H1 (cell line): Measurements from ENCODE around the gene ADCY1. TPM values are rescaled to one million over a fixed set of nuclear protein-coding genes. Genes with fewer than 3 reads are reported as not detected.

ENCODE experiments used
- CTCF ChIA-PET: fragments of 300-600 bp; sonication (Branson Sonifier 250); formaldehyde crosslinking; loops from one replicate; lab custom pipeline; 2021; ENCODE audit not compliant: partially characterized antibody; lab: Charles Lee
- POLR2A ChIA-PET: fragments of 300-600 bp; sonication (Branson Sonifier 250); formaldehyde crosslinking; loops from one replicate; lab custom pipeline; 2021; ENCODE audit warnings: inconsistent platforms; ENCODE audit not compliant: partially characterized antibody; lab: Charles Lee
- DNase-seq, 2 experiments: peaks; one replicate each; pipeline versions ENCODE4 v3.0.0 to v3.0.0-alpha.2; 2010 to 2022; ENCODE audit warnings: low spot score in 2 of 2, low read depth in 1 of 2, mixed read lengths in 1 of 2
- FAIRE-seq: peaks from 2 replicates; lab custom pipeline; 2011; peaks lifted over from hg19 to GRCh38; lab: Jason Lieb, UNC
- H2AFZ ChIP-seq: 2 replicates; pipeline ENCODE4 v1.8.1; 2012; ENCODE audit warnings: low read length, inconsistent platforms
- H2AK5ac ChIP-seq: 2 replicates; pipeline ENCODE4 v1.6.1; 2013; ENCODE audit warnings: low read depth, low read length
- H2BK120ac ChIP-seq: replicated peaks from 2 replicates; pipeline ENCODE3; 2013; ENCODE audit warnings: low read depth, low read length, inconsistent platforms
- H2BK12ac ChIP-seq: 2 replicates; pipeline ENCODE4 v1.6.1; 2013; ENCODE audit warnings: low read depth, low read length
- H2BK15ac ChIP-seq: 2 replicates; pipeline ENCODE4 v1.6.1; 2013; ENCODE audit warnings: low read length
- H2BK20ac ChIP-seq: 2 replicates; pipeline ENCODE4 v1.6.1; 2013; ENCODE audit warnings: low read length
- H2BK5ac ChIP-seq: 2 replicates; pipeline ENCODE4 v1.6.1; 2013; ENCODE audit warnings: low read depth, low read length
- H3K14ac ChIP-seq: 2 replicates; pipeline ENCODE4 v1.6.1; 2013; ENCODE audit warnings: inconsistent platforms; ENCODE audit not compliant: insufficient read length
- H3K18ac ChIP-seq: 2 replicates; pipeline ENCODE4 v1.6.1; 2013; ENCODE audit warnings: low read length; ENCODE audit errors: extremely low read depth
- H3K23ac ChIP-seq: 2 replicates; pipeline ENCODE4 v1.6.1; 2013; ENCODE audit warnings: inconsistent platforms; ENCODE audit not compliant: insufficient read length
- H3K23me2 ChIP-seq: 2 replicates; pipeline ENCODE4 v1.6.1; 2013; ENCODE audit warnings: low read depth, low read length
- H3K27ac ChIP-seq: 2 replicates; pipeline ENCODE4 v1.6.1; 2011; ENCODE audit warnings: low read depth, low read length, inconsistent platforms
- H3K27me3 ChIP-seq, 4 experiments: replicated peaks in 1 of 4; 1 replicate in 1 of 4; 2 replicates in 3 of 4; pipeline versions ENCODE4 v1.6.1 to v1.8.1; 2011 to 2013; ENCODE audit warnings: low read length in 3 of 4, mild to moderate bottlenecking in 3 of 4, inconsistent platforms in 2 of 4, mixed read lengths in 2 of 4, moderate library complexity in 1 of 4; ENCODE audit not compliant: control insufficient read depth in 3 of 4, insufficient read depth in 3 of 4; ENCODE audit errors: extremely low read depth in 1 of 4
- H3K36me3 ChIP-seq, 4 experiments: 2 replicates each; pipeline versions ENCODE4 v1.6.1 to v1.8.1; 2011 to 2013; ENCODE audit warnings: mild to moderate bottlenecking in 4 of 4, low read length in 3 of 4, moderate library complexity in 2 of 4, control low read depth in 1 of 4, inconsistent platforms in 1 of 4; ENCODE audit not compliant: insufficient read depth in 4 of 4, control insufficient read depth in 2 of 4
- H3K4ac ChIP-seq: replicated peaks from 2 replicates; pipeline ENCODE3; 2013; ENCODE audit warnings: low read length, low read depth, mixed read lengths, inconsistent platforms; ENCODE audit not compliant: insufficient read length
- H3K4me1 ChIP-seq, 4 experiments: replicated peaks in 1 of 4; 1 replicate in 1 of 4; 2 replicates in 3 of 4; pipeline versions ENCODE4 v1.6.1 to v1.8.1; 2011 to 2013; ENCODE audit warnings: low read length in 3 of 4, inconsistent platforms in 2 of 4, mixed read lengths in 1 of 4; ENCODE audit not compliant: insufficient read depth in 4 of 4, control insufficient read depth in 3 of 4
- H3K4me2 ChIP-seq, 2 experiments: 2 replicates each; pipeline versions ENCODE4 v1.6.1 to v1.8.1; 2011 to 2013; ENCODE audit warnings: low read depth in 2 of 2, low read length in 2 of 2, control low read depth in 1 of 2, inconsistent platforms in 1 of 2, mild to moderate bottlenecking in 1 of 2; ENCODE audit not compliant: insufficient read depth in 1 of 2
- H3K4me3 ChIP-seq, 4 experiments: fragments of 200-600, 300-600 bp in 1 of 4; sonication (generic), shearing (Covaris generic), sonication (Bioruptor Twin) in 1 of 4; 2 replicates each; pipeline versions ENCODE4 v1.5.1 to v1.8.1; 2011 to 2016; ENCODE audit warnings: low read length in 4 of 4, low read depth in 3 of 4, control low read depth in 2 of 4, inconsistent platforms in 2 of 4, mild to moderate bottlenecking in 2 of 4, mixed read lengths in 1 of 4, moderate library complexity in 1 of 4; ENCODE audit not compliant: insufficient read depth in 2 of 4; ENCODE audit errors: extremely low read depth in 1 of 4
- H3K56ac ChIP-seq: replicated peaks from 2 replicates; pipeline ENCODE3; 2013; ENCODE audit warnings: low read depth, mild to moderate bottlenecking, mixed read lengths, low read length, inconsistent platforms; ENCODE audit not compliant: insufficient read length
- H3K79me1 ChIP-seq: 2 replicates; pipeline ENCODE4 v1.6.1; 2013; ENCODE audit warnings: low read depth, low read length, control low read depth
- H3K79me2 ChIP-seq, 2 experiments: 2 replicates each; pipeline versions ENCODE4 v1.6.1 to v1.8.1; 2012 to 2013; ENCODE audit warnings: low read length in 2 of 2, mild to moderate bottlenecking in 2 of 2, inconsistent platforms in 1 of 2; ENCODE audit not compliant: insufficient read depth in 2 of 2, control insufficient read depth in 1 of 2
- H3K9ac ChIP-seq, 4 experiments: replicated peaks in 1 of 4; 1 replicate in 1 of 4; 2 replicates in 3 of 4; pipeline versions ENCODE4 v1.6.1 to v1.8.1; 2011 to 2013; ENCODE audit warnings: low read depth in 3 of 4, low read length in 3 of 4, control low read depth in 2 of 4, mild to moderate bottlenecking in 2 of 4, moderate library complexity in 2 of 4, inconsistent platforms in 1 of 4; ENCODE audit errors: extremely low read depth in 1 of 4
- H3K9me3 ChIP-seq, 2 experiments: 2 replicates each; pipeline versions ENCODE4 v1.6.1 to v1.8.1; 2012 to 2013; ENCODE audit warnings: mild to moderate bottlenecking in 2 of 2, moderate library complexity in 2 of 2, control low read depth in 1 of 2, inconsistent platforms in 1 of 2, low read depth in 1 of 2, low read length in 1 of 2, mixed read lengths in 1 of 2; ENCODE audit not compliant: insufficient read depth in 2 of 2
- H4K20me1 ChIP-seq, 2 experiments: replicated peaks in 1 of 2; 2 replicates each; pipeline versions ENCODE3 to v1.8.1; 2011 to 2013; ENCODE audit warnings: inconsistent platforms in 2 of 2, low read length in 2 of 2, mild to moderate bottlenecking in 1 of 2; ENCODE audit not compliant: insufficient read depth in 2 of 2, control insufficient read depth in 1 of 2
- H4K5ac ChIP-seq: 2 replicates; pipeline ENCODE4 v1.6.1; 2013; ENCODE audit warnings: low read length, low read depth, mixed read lengths, inconsistent platforms; ENCODE audit not compliant: insufficient read length
- H4K8ac ChIP-seq: 2 replicates; pipeline ENCODE4 v1.8.0; 2013; ENCODE audit warnings: mild to moderate bottlenecking, moderate library complexity, low read length, inconsistent platforms; ENCODE audit not compliant: insufficient read depth; ENCODE audit errors: extremely low read depth
- H4K91ac ChIP-seq: replicated peaks from 2 replicates; pipeline ENCODE3; 2013; ENCODE audit warnings: low read length, mixed read lengths, inconsistent platforms; ENCODE audit not compliant: insufficient read length
- HDAC6 ChIP-seq: IDR thresholded peaks from one replicate; pipeline ENCODE4 v1.7.1; 2012; ENCODE audit warnings: low read depth, mild to moderate bottlenecking, inconsistent platforms, low read length, moderate library complexity
- KDM4A ChIP-seq: IDR thresholded peaks from one replicate; pipeline ENCODE4 v1.7.1; 2012; ENCODE audit warnings: low read depth, mild to moderate bottlenecking, moderate library complexity, low read length, inconsistent platforms; ENCODE audit not compliant: severe bottlenecking
- MAFK ChIP-seq: IDR thresholded peaks from 2 replicates; pipeline ENCODE4 v1.6.1; 2012; ENCODE audit warnings: low read depth, mild to moderate bottlenecking, improper control_type of control experiment, low read length
- NRF1 ChIP-seq: IDR thresholded peaks from 2 replicates; pipeline ENCODE4 v1.6.1; 2011; ENCODE audit warnings: mild to moderate bottlenecking, low read depth, low read length, improper control_type of control experiment
- RNF2 ChIP-seq: fragments of 200-900, 300-1000 bp; sonication (generic); IDR thresholded peaks from 2 replicates; pipeline ENCODE4 v1.7.1; 2016; ENCODE audit warnings: borderline replicate concordance, low read depth, mild to moderate bottlenecking, antibody characterized with exemption, low read length; ENCODE audit not compliant: poor library complexity, severe bottlenecking; ENCODE audit errors: missing control alignments
- WGBS, 2 experiments: shearing (Covaris generic) in 1 of 2; methylation state at CpG; one replicate each; pipeline versions ENCODE4 v1.1.6 to v1.1.7; 2013 to 2015; ENCODE audit warnings: low lambda C conversion rate in 2 of 2, mixed read lengths in 2 of 2, inconsistent platforms in 1 of 2, low coverage in 1 of 2, missing lambda C conversion rate in 1 of 2; ENCODE audit not compliant: insufficient replicate concordance in 2 of 2, insufficient coverage in 1 of 2, insufficient read length in 1 of 2; ENCODE audit errors: extremely low coverage in 1 of 2, missing lambda C conversion rate in 1 of 2; 5-methylcytosine and 5-hydroxymethylcytosine counted together
- polyA plus RNA-seq, 7 experiments: library from polyadenylated mRNA; depleted of rRNA in 3 of 7; stranded (reverse) in 5 of 7; unstranded in 2 of 7; fragments of >200 nt in 5 of 7; fragments of 200-250 nt in 2 of 7; gene quantifications; 1 replicate in 5 of 7; 2 replicates in 1 of 7; 4 replicates in 1 of 7; pipeline versions ENCODE4 v1.2.1 to v1.2.3, GENCODE V29; 2011 to 2013; ENCODE audit warnings: missing spikeins in 2 of 7, mixed read lengths in 2 of 7
- total RNA-seq: library from RNA; stranded (reverse); fragmentation: NEBNext Ultra II Directional; extraction: Animal tissue kit (Norgen Biotek cat#: 25700); gene quantifications from 2 replicates; pipeline ENCODE4 v1.2.1, GENCODE V29; 2021

The ADCY1 gene
- total and polyA plus RNA-seq, 2 of the 8 experiments (the other 6 are each of a cell fraction or from before 2014, with no cell fraction given), result 7.9 to 26.9 TPM

- H2BK20ac ChIP-seq, result no peak overlapping the region
- ChIA-PET CTCF (no interaction called here), POLR2A (no interaction called here)
- H3K79me1 ChIP-seq, result no peaks in the 10 kb centered on the region
- no peaks in the 10 kb centered on the region; a peak in 1 of 7 replicates for H3K4me1 ChIP-seq
- H2AFZ ChIP-seq, result no peak overlapping the region
- no peak overlapping the region for H2BK120ac ChIP-seq
- no peak overlapping the region for H3K9ac ChIP-seq
- peaks cover 0 to 6% of the 10 kb centered on the region in 2 experiments for H4K20me1 ChIP-seq
- no peak overlapping the region for H2BK5ac ChIP-seq
- H3K23ac ChIP-seq, result no peak overlapping the region
- no peaks in the 10 kb centered on the region for H3K9me3 ChIP-seq
- H3K4ac ChIP-seq, result no peak overlapping the region
- no peak overlapping the region for H3K56ac ChIP-seq
- peaks cover 0 to 13% (median 5%) of the 10 kb centered on the region in 4 experiments; a peak in 4 of 8 replicates for H3K36me3 ChIP-seq
- H3K79me2 ChIP-seq, result no peaks in the 10 kb centered on the region
- DNase-seq (peak in 1 of 2 experiments; percentile 31), FAIRE-seq (no peak)
- no peak for TF ChIP-seq KDM4A
- no peak for TF ChIP-seq MAFK
- no peak for TF ChIP-seq HDAC6
- TF ChIP-seq RNF2, result no peak
- TF ChIP-seq NRF1, result no peak
- peak overlapping the region; percentile 35; the same call in 1 of the 2 replicates for H4K8ac ChIP-seq
- H2AK5ac ChIP-seq, result no peak overlapping the region
- 88% methylated on average over 13 of the region's 13 CpGs; no CpG with 5 or more reads in 1 of the 2 experiments for WGBS, 2 experiments
- H4K5ac ChIP-seq, result no peak overlapping the region
- no peak overlapping the region for H2BK12ac ChIP-seq
- no peak overlapping the region for H3K14ac ChIP-seq
- H3K4me2 ChIP-seq, result no peak overlapping the region
- H2BK15ac ChIP-seq, result no peak overlapping the region
- H3K23me2 ChIP-seq, result no peaks in the 10 kb centered on the region
- no peak overlapping the region for H3K27ac ChIP-seq
- H3K18ac ChIP-seq, result no peak overlapping the region
- H3K27me3 ChIP-seq, result no peaks in the 10 kb centered on the region
- no peak overlapping the region for H3K4me3 ChIP-seq
- H4K91ac ChIP-seq, result no peak overlapping the region
Measured at GRCh38 chr7:45710271-45711160, 136.3 kb downstream of the ADCY1 start.
